ENCODE data around the gene SLC16A9.
A peak's percentile ranks its signal among the peaks of the same experiment; 100 is the strongest.

SLC16A9 gene

DNA sequence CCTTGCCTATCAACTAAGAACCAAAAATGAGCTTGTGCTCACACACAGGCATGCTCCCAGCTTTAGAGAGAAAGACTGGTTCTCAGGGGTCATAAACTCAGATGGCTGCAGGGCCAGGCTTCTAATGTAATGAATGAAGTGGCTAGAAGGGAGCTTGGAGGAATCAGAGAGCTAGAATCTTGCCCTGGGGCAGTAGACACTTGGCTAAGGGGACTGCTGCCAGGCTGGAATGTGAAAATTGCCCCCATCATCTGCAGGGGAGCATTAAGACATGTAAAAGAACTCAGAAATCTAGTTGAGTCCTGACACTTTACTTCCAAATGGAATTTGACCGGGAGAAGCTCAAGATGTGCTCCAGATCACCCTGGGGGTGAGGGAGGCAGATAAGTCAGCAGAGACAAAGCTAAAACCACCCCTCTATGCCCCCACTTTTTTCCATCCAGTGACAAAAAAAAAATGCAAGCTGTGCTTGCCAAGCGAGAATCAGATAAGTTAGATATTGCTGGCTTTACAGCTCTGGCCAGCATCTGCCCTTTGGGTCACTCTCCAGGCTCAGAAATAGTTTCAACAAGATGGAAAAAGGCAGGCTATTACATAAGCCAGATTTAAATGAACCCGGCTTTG, 2.3 kb upstream of the SLC16A9 start:
- ATAC-seq = no peak

DNA sequence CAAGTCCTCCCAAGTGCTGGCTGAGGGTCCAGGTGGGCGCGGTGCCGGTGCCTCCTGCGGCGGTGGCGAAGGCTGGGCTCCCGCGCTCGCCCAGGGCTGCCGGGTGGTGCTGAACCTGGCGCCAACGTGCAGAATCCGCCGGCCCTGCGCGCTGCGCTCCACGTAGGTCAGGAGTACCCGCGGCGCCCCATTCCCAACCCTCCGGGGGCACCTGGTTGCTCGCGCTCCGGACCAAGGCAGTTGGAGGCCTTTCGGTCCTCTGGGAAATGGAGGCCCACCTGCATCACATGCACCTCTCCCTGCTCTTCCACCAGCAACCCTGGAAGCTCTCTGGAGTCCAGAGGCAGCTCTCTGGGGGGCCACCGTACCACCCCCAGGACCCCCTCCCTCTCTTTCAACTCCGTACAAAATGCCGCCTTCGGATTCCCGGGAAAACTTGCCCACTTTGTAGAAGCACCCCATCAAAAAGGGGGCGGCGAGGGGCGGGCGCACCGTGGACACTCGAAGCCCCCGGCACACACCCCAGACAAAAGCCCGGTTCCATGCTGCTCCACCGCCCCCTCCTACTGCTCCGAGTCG, 745 bp downstream of the SLC16A9 start:
- no peak for TF ChIP-seq BACH2 (CRISPR knock-in tag; IDR thresholded peaks at IDR 0.05; ENCODE audit: borderline replicate concordance)
- TF ChIP-seq, protein P1, sequence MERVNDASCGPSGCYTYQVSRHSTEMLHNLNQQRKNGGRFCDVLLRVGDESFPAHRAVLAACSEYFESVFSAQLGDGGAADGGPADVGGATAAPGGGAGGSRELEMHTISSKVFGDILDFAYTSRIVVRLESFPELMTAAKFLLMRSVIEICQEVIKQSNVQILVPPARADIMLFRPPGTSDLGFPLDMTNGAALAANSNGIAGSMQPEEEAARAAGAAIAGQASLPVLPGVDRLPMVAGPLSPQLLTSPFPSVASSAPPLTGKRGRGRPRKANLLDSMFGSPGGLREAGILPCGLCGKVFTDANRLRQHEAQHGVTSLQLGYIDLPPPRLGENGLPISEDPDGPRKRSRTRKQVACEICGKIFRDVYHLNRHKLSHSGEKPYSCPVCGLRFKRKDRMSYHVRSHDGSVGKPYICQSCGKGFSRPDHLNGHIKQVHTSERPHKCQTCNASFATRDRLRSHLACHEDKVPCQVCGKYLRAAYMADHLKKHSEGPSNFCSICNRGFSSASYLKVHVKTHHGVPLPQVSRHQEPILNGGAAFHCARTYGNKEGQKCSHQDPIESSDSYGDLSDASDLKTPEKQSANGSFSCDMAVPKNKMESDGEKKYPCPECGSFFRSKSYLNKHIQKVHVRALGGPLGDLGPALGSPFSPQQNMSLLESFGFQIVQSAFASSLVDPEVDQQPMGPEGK (CRISPR knock-in tag; IDR thresholded peaks at IDR 0.05; ENCODE audit: borderline replicate concordance) = no peak
- TF ChIP-seq ZNF70 (CRISPR knock-in tag; IDR thresholded peaks at IDR 0.05) = no peak
- TF ChIP-seq RARB (CRISPR knock-in tag; IDR thresholded peaks at IDR 0.05) = no peak
- TF ChIP-seq GLIS3 (CRISPR knock-in tag; IDR thresholded peaks at IDR 0.05) = no peak
- TF ChIP-seq, protein P2, sequence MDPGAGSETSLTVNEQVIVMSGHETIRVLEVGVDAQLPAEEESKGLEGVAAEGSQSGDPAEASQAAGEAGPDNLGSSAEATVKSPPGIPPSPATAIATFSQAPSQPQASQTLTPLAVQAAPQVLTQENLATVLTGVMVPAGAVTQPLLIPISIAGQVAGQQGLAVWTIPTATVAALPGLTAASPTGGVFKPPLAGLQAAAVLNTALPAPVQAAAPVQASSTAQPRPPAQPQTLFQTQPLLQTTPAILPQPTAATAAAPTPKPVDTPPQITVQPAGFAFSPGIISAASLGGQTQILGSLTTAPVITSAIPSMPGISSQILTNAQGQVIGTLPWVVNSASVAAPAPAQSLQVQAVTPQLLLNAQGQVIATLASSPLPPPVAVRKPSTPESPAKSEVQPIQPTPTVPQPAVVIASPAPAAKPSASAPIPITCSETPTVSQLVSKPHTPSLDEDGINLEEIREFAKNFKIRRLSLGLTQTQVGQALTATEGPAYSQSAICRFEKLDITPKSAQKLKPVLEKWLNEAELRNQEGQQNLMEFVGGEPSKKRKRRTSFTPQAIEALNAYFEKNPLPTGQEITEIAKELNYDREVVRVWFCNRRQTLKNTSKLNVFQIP (CRISPR knock-in tag; IDR thresholded peaks at IDR 0.05; ENCODE audit: borderline replicate concordance, low read depth) = no peak
- no peak for TF ChIP-seq ZNF8 (CRISPR knock-in tag; IDR thresholded peaks at IDR 0.05)
- TF ChIP-seq, protein P3, sequence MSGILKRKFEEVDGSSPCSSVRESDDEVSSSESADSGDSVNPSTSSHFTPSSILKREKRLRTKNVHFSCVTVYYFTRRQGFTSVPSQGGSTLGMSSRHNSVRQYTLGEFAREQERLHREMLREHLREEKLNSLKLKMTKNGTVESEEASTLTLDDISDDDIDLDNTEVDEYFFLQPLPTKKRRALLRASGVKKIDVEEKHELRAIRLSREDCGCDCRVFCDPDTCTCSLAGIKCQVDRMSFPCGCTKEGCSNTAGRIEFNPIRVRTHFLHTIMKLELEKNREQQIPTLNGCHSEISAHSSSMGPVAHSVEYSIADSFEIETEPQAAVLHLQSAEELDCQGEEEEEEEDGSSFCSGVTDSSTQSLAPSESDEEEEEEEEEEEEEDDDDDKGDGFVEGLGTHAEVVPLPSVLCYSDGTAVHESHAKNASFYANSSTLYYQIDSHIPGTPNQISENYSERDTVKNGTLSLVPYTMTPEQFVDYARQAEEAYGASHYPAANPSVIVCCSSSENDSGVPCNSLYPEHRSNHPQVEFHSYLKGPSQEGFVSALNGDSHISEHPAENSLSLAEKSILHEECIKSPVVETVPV (CRISPR knock-in tag; IDR thresholded peaks at IDR 0.05) = no peak
- ATAC-seq = peak; percentile 70

More for the DNA sequence above, 2.3 kb upstream of the SLC16A9 start:
- TF ChIP-seq TCF4 (CRISPR knock-in tag; IDR thresholded peaks at IDR 0.05; ENCODE audit: borderline replicate concordance) (peak; percentile 33; the same call in 1 of the 2 replicates), ZNF565 (CRISPR knock-in tag; conservative IDR thresholded peaks at IDR 0.05; ENCODE audit: low read depth) (no peak), ISL1 (CRISPR knock-in tag; IDR thresholded peaks at IDR 0.05) (peak; percentile 56)
- TF ChIP-seq, protein P4, sequence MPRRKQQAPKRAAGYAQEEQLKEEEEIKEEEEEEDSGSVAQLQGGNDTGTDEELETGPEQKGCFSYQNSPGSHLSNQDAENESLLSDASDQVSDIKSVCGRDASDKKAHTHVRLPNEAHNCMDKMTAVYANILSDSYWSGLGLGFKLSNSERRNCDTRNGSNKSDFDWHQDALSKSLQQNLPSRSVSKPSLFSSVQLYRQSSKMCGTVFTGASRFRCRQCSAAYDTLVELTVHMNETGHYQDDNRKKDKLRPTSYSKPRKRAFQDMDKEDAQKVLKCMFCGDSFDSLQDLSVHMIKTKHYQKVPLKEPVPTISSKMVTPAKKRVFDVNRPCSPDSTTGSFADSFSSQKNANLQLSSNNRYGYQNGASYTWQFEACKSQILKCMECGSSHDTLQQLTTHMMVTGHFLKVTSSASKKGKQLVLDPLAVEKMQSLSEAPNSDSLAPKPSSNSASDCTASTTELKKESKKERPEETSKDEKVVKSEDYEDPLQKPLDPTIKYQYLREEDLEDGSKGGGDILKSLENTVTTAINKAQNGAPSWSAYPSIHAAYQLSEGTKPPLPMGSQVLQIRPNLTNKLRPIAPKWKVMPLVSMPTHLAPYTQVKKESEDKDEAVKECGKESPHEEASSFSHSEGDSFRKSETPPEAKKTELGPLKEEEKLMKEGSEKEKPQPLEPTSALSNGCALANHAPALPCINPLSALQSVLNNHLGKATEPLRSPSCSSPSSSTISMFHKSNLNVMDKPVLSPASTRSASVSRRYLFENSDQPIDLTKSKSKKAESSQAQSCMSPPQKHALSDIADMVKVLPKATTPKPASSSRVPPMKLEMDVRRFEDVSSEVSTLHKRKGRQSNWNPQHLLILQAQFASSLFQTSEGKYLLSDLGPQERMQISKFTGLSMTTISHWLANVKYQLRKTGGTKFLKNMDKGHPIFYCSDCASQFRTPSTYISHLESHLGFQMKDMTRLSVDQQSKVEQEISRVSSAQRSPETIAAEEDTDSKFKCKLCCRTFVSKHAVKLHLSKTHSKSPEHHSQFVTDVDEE (CRISPR knock-in tag; IDR thresholded peaks at IDR 0.05) = peak; percentile 53; the same call in 1 of the 2 replicates

DNA sequence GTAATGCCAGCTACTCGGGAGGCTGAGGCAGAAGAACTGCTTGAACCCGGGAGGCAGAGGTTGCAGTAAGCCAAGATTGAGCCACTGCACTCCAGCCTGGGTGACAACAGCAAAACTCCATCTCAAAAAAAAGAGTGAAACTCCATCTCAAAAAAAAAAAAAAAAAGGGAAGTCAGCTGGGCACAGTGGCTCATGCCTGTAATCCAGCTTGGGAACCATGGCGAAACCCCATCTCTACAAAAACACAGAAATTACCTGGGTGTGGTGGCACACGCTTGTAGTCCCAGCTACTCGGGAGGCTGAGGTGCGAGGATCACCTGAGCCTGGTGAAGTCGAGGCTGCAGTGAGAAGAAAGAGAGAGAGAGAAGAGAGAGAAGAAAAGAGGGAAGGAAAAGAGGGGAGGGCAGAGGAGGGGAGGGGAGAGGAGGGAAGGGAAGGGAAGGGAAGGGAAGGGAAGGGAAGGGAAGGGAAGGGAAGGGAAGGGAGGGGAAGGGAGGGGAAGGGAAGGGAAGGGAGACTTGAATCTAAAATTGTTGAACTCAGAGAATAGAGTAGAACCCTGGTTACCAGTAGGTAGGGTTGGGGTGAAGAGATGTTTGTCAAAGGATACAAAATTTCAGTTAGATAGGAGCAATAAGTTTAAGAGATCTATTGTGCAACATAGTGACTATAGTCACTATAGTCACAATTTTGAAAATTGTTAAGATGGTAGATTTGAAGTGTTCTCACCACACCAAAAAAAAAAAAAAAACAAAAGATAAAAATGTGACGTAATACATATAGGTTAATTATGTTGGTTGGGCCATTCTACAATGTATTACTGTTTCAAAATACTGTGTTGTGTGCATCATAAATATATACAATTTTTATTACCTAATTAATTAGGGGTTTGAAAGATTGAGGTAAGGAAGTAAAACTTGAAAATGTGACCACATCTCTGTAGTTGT, 2.5 kb downstream of the SLC16A9 start:
- no peak for ATAC-seq
- TF ChIP-seq, protein P2 (CRISPR knock-in tag; IDR thresholded peaks at IDR 0.05; ENCODE audit: borderline replicate concordance, low read depth) = no peak
- TF ChIP-seq, protein P1 (CRISPR knock-in tag; IDR thresholded peaks at IDR 0.05; ENCODE audit: borderline replicate concordance) = no peak
- TF ChIP-seq ZNF8 (CRISPR knock-in tag; IDR thresholded peaks at IDR 0.05) (no peak), PPARA (CRISPR knock-in tag; IDR thresholded peaks at IDR 0.05; ENCODE audit: borderline replicate concordance) (no peak), ISL1 (CRISPR knock-in tag; IDR thresholded peaks at IDR 0.05) (no peak), TCF4 (CRISPR knock-in tag; IDR thresholded peaks at IDR 0.05; ENCODE audit: borderline replicate concordance) (no peak)
- TF ChIP-seq, protein P4 (CRISPR knock-in tag; IDR thresholded peaks at IDR 0.05) = no peak
- TF ChIP-seq, protein P5, sequence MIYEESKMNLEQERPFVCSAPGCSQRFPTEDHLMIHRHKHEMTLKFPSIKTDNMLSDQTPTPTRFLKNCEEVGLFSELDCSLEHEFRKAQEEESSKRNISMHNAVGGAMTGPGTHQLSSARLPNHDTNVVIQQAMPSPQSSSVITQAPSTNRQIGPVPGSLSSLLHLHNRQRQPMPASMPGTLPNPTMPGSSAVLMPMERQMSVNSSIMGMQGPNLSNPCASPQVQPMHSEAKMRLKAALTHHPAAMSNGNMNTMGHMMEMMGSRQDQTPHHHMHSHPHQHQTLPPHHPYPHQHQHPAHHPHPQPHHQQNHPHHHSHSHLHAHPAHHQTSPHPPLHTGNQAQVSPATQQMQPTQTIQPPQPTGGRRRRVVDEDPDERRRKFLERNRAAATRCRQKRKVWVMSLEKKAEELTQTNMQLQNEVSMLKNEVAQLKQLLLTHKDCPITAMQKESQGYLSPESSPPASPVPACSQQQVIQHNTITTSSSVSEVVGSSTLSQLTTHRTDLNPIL (CRISPR knock-in tag; IDR thresholded peaks at IDR 0.05; ENCODE audit: low read depth) = no peak
- TF ChIP-seq, protein P3 (CRISPR knock-in tag; IDR thresholded peaks at IDR 0.05) = no peak
